ENCODE data around the gene YOD1.

DNA sequence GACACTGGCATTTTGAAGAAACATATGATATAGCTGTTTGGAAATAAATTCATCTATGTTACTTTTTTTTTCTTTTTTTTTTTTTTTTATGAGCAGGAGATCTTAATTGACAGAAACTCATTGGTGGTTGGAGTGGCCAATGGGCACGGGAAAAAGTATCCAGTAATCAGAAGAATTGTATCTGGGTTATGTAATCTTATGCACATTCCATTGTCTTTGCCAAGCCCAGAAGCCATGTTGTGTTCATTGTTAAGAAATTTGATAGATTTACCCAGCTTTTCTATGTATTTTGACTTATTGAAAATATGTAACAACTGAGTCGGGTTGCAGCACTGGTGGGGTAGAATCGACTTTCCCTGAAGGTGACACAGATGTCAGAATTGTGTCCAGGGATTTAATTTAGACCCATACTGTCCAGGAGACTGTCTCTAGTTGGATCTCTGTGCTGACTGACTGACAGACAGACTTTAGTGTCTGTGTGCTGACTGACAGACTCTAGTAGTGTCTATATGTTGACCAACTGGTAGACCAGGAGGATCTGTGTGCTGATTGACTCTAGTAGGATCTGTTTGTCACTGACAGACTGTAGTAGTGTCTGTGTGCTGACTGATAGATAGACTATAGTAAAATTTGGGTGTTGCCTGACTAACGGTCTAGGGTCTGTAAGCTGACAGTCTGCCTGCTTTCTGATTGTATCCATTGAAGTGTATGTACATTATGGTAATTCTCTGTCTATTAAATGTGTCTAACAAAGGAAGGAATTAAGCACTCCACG lies 25.4 kb upstream of the YOD1 start:
- TF ChIP-seq, protein P1, sequence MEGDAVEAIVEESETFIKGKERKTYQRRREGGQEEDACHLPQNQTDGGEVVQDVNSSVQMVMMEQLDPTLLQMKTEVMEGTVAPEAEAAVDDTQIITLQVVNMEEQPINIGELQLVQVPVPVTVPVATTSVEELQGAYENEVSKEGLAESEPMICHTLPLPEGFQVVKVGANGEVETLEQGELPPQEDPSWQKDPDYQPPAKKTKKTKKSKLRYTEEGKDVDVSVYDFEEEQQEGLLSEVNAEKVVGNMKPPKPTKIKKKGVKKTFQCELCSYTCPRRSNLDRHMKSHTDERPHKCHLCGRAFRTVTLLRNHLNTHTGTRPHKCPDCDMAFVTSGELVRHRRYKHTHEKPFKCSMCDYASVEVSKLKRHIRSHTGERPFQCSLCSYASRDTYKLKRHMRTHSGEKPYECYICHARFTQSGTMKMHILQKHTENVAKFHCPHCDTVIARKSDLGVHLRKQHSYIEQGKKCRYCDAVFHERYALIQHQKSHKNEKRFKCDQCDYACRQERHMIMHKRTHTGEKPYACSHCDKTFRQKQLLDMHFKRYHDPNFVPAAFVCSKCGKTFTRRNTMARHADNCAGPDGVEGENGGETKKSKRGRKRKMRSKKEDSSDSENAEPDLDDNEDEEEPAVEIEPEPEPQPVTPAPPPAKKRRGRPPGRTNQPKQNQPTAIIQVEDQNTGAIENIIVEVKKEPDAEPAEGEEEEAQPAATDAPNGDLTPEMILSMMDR (conservative IDR thresholded peaks at IDR 0.05): no peak
- no peak for TF ChIP-seq ZFX (IDR thresholded peaks at IDR 0.05)
